HEK293 (cell line): ENCODE data around the gene TK1.

Experiments used
- CTCF ChIA-PET: fragments of 350-600 bp; formaldehyde crosslinking; extraction: SDS; loops from one replicate; lab custom pipeline; 2021; ENCODE audit warnings: antibody characterized with exemption; lab: Yijun Ruan, JAX
- POLR2A ChIA-PET: fragments of 300-600 bp; formaldehyde crosslinking; extraction: SDS; loops from one replicate; lab custom pipeline; 2020; ENCODE audit warnings: antibody characterized with exemption, inconsistent platforms; lab: Yijun Ruan, JAX
- H3K27ac ChIP-seq: fragments of 200-500 bp; sonication (Bioruptor generic); 2 replicates; pipeline ENCODE4 v1.5.1; 2014; ENCODE audit warnings: low read depth, low read length, control low read depth, inconsistent platforms; ENCODE audit errors: extremely low read depth
- H3K36me3 ChIP-seq, 2 experiments: fragments of 200-500 bp in 1 of 2; sonication (Bioruptor generic) in 1 of 2; 1 replicate in 1 of 2; 2 replicates in 1 of 2; pipeline ENCODE4 v1.5.1; 2014 to 2017; ENCODE audit warnings: inconsistent platforms in 2 of 2, low read length in 2 of 2; ENCODE audit not compliant: control insufficient read depth in 2 of 2, insufficient read depth in 1 of 2
- H3K4me1 ChIP-seq: fragments of 200-500 bp; sonication (Bioruptor generic); 2 replicates; pipeline ENCODE4 v1.5.1; 2014; ENCODE audit warnings: mild to moderate bottlenecking, low read length, inconsistent platforms; ENCODE audit not compliant: control insufficient read depth, insufficient read depth
- H3K4me3 ChIP-seq: 2 replicates; pipeline ENCODE4 v1.5.1; 2011; ENCODE audit warnings: low read depth, mild to moderate bottlenecking, control low read depth, low read length, moderate library complexity
- H3K9me3 ChIP-seq: fragments of 200-500 bp; sonication (Bioruptor generic); 2 replicates; pipeline ENCODE4 v1.5.1; 2014; ENCODE audit warnings: low read depth, low read length, inconsistent platforms; ENCODE audit not compliant: control insufficient read depth, insufficient read depth
- GLIS1 ChIP-seq: fragments of 450-650 bp; formaldehyde crosslinking; IDR thresholded peaks from 2 replicates; pipeline ENCODE4 v1.5.1; 2016; ENCODE audit warnings: missing biosample characterization, missing genetic modification characterization
- KLF1 ChIP-seq: fragments of 450-650 bp; formaldehyde crosslinking; IDR thresholded peaks from 2 replicates; pipeline ENCODE4 v1.5.1; 2016; ENCODE audit warnings: missing biosample characterization, missing genetic modification characterization
- MYNN ChIP-seq: fragments of 450-650 bp; formaldehyde crosslinking; IDR thresholded peaks from 2 replicates; pipeline ENCODE4 v1.5.1; 2016; ENCODE audit warnings: missing biosample characterization, missing genetic modification characterization, borderline replicate concordance
- YY1 ChIP-seq: fragments of 450-650 bp; formaldehyde crosslinking; IDR thresholded peaks from 2 replicates; pipeline ENCODE4 v1.5.1; 2018; ENCODE audit warnings: missing biosample characterization, missing genetic modification characterization
- ZBTB17 ChIP-seq: fragments of 450-650 bp; formaldehyde crosslinking; IDR thresholded peaks from 2 replicates; pipeline ENCODE4 v1.5.1; 2016; ENCODE audit warnings: missing biosample characterization, missing genetic modification characterization
- ZFHX2 ChIP-seq: fragments of 450-650 bp; formaldehyde crosslinking; conservative IDR thresholded peaks from 2 replicates; pipeline ENCODE4 v1.5.1; 2016; ENCODE audit warnings: missing biosample characterization, missing genetic modification characterization
- ZNF121 ChIP-seq: fragments of 450-650 bp; formaldehyde crosslinking; IDR thresholded peaks from 2 replicates; pipeline ENCODE4 v1.5.1; 2016; ENCODE audit warnings: missing biosample characterization, missing genetic modification characterization
- ZNF169 ChIP-seq: fragments of 450-650 bp; formaldehyde crosslinking; IDR thresholded peaks from 2 replicates; pipeline ENCODE4 v1.5.1; 2016; ENCODE audit warnings: missing biosample characterization, missing genetic modification characterization
- ZNF266 ChIP-seq: fragments of 450-650 bp; formaldehyde crosslinking; IDR thresholded peaks from 2 replicates; pipeline ENCODE4 v1.5.1; 2016; ENCODE audit warnings: missing biosample characterization, missing genetic modification characterization, low read depth
- ZNF341 ChIP-seq: fragments of 450-650 bp; formaldehyde crosslinking; IDR thresholded peaks from 2 replicates; pipeline ENCODE4; 2016; ENCODE audit warnings: low read depth, missing biosample characterization, missing genetic modification characterization
- ZNF354C ChIP-seq: fragments of 450-650 bp; formaldehyde crosslinking; IDR thresholded peaks from 2 replicates; pipeline ENCODE4 v1.5.1; 2016; ENCODE audit warnings: missing biosample characterization, missing genetic modification characterization, low read depth, borderline replicate concordance
- ZNF433 ChIP-seq: fragments of 450-650 bp; formaldehyde crosslinking; IDR thresholded peaks from 2 replicates; pipeline ENCODE4 v1.5.1; 2016; ENCODE audit warnings: missing biosample characterization, missing genetic modification characterization, low read depth
- ZNF501 ChIP-seq: fragments of 450-650 bp; formaldehyde crosslinking; IDR thresholded peaks from 2 replicates; pipeline ENCODE4 v1.5.1; 2016; ENCODE audit warnings: missing biosample characterization, missing genetic modification characterization
- ZNF510 ChIP-seq: fragments of 450-650 bp; formaldehyde crosslinking; IDR thresholded peaks from 2 replicates; pipeline ENCODE4 v1.5.1; 2018; ENCODE audit warnings: mild to moderate bottlenecking, missing genetic modification characterization, missing biosample characterization; ENCODE audit not compliant: insufficient replicate concordance
- ZNF530 ChIP-seq: fragments of 450-650 bp; formaldehyde crosslinking; IDR thresholded peaks from 2 replicates; pipeline ENCODE4 v1.5.1; 2016; ENCODE audit warnings: low read depth, missing biosample characterization, missing genetic modification characterization
- ZNF549 ChIP-seq: fragments of 450-650 bp; IDR thresholded peaks from 2 replicates; pipeline ENCODE4 v1.5.1; 2018; ENCODE audit warnings: missing biosample characterization, missing genetic modification characterization, mild to moderate bottlenecking, inconsistent platforms, moderate library complexity
- ZNF629 ChIP-seq: fragments of 450-650 bp; formaldehyde crosslinking; IDR thresholded peaks from 2 replicates; pipeline ENCODE4 v1.5.1; 2017; ENCODE audit warnings: missing biosample characterization, missing genetic modification characterization
- TF ChIP-seq, protein P1 (sequence below): fragments of 450-650 bp; formaldehyde crosslinking; IDR thresholded peaks from 2 replicates; pipeline ENCODE4 v1.5.1; 2016; ENCODE audit warnings: missing biosample characterization, missing genetic modification characterization, low read depth
- TF ChIP-seq, protein P2 (sequence below): fragments of 450-650 bp; formaldehyde crosslinking; IDR thresholded peaks from 2 replicates; pipeline ENCODE4 v1.5.1; 2017; ENCODE audit warnings: missing biosample characterization, missing genetic modification characterization
- TF ChIP-seq, protein P3 (sequence below): fragments of 450-650 bp; formaldehyde crosslinking; IDR thresholded peaks from 2 replicates; pipeline ENCODE4 v1.5.1; 2016; ENCODE audit warnings: missing biosample characterization, missing genetic modification characterization
- TF ChIP-seq, protein P4 (sequence below): sonication (generic); formaldehyde crosslinking; IDR thresholded peaks from 2 replicates; pipeline ENCODE4 v1.8.1; 2022; ENCODE audit warnings: mild to moderate bottlenecking, moderate library complexity, missing genetic modification reagents

Gene TK1

DNA sequence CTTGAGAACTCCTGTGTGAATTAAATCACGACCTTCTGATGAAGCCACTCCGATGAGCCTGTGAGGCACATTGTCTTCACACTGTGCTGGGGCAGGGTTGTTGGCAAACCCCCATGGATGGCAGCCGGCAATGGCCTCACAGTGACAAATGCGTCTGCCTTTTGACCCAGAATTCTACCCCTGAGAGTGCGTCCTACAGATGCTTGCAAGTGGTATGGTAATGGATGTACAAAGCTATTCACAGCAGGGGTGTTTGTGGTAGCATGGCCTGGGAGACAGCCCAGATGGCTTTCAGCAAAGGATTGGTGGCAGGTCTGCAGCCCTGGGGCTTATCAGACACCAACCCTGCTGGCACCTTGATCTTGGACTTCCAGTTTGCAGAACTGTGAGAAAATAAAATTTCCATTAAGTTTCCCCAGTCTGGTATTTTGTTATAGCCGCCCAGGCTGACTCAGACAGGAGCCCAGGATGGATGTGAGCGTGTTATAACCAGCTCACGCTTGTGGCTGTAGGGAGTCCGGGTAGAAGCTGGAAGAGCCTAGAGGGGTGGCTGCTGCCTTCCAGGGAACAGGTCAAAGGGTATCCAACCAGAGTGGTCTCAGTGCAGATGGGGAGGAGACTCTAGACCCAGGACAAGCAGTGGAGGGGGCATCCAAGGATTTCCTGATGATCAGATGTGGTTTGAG is 10.4 kb upstream of the TK1 start (continued):
- TF ChIP-seq, protein P1, sequence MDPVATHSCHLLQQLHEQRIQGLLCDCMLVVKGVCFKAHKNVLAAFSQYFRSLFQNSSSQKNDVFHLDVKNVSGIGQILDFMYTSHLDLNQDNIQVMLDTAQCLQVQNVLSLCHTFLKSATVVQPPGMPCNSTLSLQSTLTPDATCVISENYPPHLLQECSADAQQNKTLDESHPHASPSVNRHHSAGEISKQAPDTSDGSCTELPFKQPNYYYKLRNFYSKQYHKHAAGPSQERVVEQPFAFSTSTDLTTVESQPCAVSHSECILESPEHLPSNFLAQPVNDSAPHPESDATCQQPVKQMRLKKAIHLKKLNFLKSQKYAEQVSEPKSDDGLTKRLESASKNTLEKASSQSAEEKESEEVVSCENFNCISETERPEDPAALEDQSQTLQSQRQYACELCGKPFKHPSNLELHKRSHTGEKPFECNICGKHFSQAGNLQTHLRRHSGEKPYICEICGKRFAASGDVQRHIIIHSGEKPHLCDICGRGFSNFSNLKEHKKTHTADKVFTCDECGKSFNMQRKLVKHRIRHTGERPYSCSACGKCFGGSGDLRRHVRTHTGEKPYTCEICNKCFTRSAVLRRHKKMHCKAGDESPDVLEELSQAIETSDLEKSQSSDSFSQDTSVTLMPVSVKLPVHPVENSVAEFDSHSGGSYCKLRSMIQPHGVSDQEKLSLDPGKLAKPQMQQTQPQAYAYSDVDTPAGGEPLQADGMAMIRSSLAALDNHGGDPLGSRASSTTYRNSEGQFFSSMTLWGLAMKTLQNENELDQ (tag by site-specific recombination) = no peak
- no peak for TF ChIP-seq KLF1
- peak; percentile 87 for TF ChIP-seq ZNF341 (tag by site-specific recombination)
- no peak for TF ChIP-seq ZNF433 (tag by site-specific recombination)
- TF ChIP-seq, all 188 proteins: peak for 3

DNA sequence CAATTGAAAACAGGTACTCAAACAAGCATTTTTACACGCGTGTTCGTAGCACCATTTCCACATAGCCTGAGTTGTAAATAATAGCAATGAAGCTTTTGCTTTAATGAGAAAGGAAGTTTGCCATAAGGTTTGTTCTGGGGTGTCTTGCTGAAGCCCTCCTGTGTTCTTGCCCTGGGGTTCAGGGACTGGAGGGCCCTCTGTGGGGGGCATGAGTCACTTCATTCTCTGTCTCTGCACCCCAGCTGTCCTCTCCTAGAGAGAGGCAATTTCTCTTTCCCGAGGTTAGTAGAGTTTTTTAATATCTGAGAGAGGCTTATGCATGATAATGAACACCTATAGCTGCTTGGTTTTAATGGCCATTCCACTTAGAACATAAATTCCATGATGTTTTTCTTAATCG is 9.9 kb upstream of the TK1 start:
- POLR2A ChIA-PET = interaction anchor here (1.5 to 2.1 kb wide), 2 partner anchors 10 to 24 kb away, joined by 4 to 8 read pairs; partner anchors contain the start of genes AFMID and TK1
- CTCF ChIA-PET = interaction anchor here (0.7 kb wide), 1 partner anchor 75 kb away, joined by 3 read pairs; no protein-coding TSS in a partner anchor
- peaks cover 27 to 51% of the 10 kb centered on the region in 2 experiments for H3K36me3 ChIP-seq
- no peaks in the 10 kb centered on the region for H3K4me1 ChIP-seq
- no peak overlapping the region for H3K27ac ChIP-seq
- no peaks in the 10 kb centered on the region for H3K9me3 ChIP-seq
- TF ChIP-seq GLIS1 (tag by site-specific recombination) (peak; percentile 93), ZFHX2 (tag by site-specific recombination) (no peak)
- H3K4me3 ChIP-seq = no peak overlapping the region

DNA sequence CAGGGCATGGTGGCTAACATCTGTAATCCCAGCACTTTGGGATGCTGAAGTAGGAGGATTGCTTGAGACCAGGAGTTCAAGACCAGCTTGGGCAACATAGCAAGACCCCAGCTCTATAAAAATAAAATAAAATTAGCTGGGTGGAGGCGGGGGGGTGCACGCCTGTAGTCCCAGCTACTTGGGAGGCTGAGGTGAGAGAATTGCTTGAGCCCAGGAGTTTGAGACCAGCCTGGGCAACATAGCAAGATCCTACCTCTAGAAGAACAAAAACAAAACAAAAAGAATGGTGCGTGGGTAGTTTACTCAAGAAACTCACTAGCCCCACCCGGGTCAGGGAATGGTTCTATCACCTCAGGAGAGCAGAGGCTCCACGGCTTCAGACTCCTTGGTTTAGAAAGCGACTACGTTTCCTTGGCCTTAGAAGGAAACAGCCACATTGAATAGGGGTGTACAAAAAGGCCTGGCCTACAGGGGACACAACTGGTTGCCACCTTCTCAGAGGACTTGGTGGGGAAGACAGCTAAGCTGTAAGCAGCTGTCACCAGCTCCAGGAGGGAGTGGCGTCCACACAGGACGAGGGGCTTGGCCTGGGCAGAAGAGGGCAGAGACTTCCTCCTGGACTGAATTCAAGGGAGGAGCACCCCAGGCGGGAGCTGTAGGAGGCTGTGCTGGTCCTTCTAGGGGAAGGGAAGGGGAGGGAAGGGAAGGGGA is 716 bp downstream of the TK1 start:
- H3K27ac ChIP-seq = no peak overlapping the region
- CTCF ChIA-PET = interaction anchor here (0.6 to 7.8 kb wide), 23 partner anchors 11 to 1268 kb away, joined by 3 to 94 read pairs (median 4); no protein-coding TSS in a partner anchor
- peaks cover 18 to 53% of the 10 kb centered on the region in 2 experiments; a peak in 2 of 3 replicates for H3K36me3 ChIP-seq
- peaks cover 2% of the 10 kb centered on the region for H3K4me1 ChIP-seq
- POLR2A ChIA-PET = interaction anchor here (0.6 to 3.2 kb wide), 33 partner anchors 11 to 889 kb away, joined by 3 to 48 read pairs (median 6); partner anchors contain the start of genes BIRC5, ENGASE, SYNGR2 and TNRC6C
- no peak for TF ChIP-seq ZNF510 (tag by site-specific recombination)
- no peak for TF ChIP-seq ZFHX2 (tag by site-specific recombination)
- no peak for TF ChIP-seq ZNF549
- no peak for TF ChIP-seq ZNF629 (tag by site-specific recombination)
- TF ChIP-seq ZNF121 (tag by site-specific recombination) = peak; percentile 99
- TF ChIP-seq, protein P2, sequence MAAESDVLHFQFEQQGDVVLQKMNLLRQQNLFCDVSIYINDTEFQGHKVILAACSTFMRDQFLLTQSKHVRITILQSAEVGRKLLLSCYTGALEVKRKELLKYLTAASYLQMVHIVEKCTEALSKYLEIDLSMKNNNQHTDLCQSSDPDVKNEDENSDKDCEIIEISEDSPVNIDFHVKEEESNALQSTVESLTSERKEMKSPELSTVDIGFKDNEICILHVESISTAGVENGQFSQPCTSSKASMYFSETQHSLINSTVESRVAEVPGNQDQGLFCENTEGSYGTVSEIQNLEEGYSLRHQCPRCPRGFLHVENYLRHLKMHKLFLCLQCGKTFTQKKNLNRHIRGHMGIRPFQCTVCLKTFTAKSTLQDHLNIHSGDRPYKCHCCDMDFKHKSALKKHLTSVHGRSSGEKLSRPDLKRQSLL (tag by site-specific recombination) = no peak
- no peaks in the 10 kb centered on the region for H3K9me3 ChIP-seq
- H3K4me3 ChIP-seq = peak overlapping the region; percentile 48

DNA sequence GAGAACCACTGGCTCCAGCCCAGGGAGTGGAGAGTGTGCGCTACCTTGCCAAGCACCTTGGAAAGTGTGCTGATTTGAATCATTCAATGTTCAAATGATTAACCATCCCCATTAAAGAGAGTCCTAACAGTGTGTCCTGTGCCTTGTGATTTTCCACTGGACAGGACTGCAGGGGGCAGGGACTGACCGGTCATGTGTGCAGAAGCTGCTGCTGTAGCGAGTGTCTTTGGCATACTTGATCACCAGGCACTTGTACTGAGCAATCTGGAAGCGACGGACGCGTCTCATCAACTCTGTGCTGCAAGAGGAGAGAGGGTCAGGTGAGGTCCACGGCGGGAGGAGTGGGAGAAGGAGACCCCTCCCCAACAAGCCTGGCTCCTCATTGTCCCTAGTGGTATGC is 2.0 kb downstream of the TK1 start:
- H3K4me3 ChIP-seq = no peak overlapping the region
- H3K9me3 ChIP-seq = no peaks in the 10 kb centered on the region
- peaks cover 2% of the 10 kb centered on the region for H3K4me1 ChIP-seq
- CTCF ChIA-PET = interaction anchor here (2.4 to 7.8 kb wide), 3 partner anchors 10 to 72 kb away, joined by 13 to 94 read pairs (median 16); no protein-coding TSS in a partner anchor
- H3K27ac ChIP-seq = no peak overlapping the region
- POLR2A ChIA-PET = interaction anchor here (0.8 to 2.0 kb wide), 4 partner anchors 12 to 66 kb away, joined by 3 to 8 read pairs (median 4); no protein-coding TSS in a partner anchor
- H3K36me3 ChIP-seq = peaks cover 28 to 55% of the 10 kb centered on the region in 2 experiments
- TF ChIP-seq ZBTB17 (tag by site-specific recombination) = no peak
- TF ChIP-seq, protein P3, sequence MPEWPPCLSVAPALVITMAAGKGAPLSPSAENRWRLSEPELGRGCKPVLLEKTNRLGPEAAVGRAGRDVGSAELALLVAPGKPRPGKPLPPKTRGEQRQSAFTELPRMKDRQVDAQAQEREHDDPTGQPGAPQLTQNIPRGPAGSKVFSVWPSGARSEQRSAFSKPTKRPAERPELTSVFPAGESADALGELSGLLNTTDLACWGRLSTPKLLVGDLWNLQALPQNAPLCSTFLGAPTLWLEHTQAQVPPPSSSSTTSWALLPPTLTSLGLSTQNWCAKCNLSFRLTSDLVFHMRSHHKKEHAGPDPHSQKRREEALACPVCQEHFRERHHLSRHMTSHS (tag by site-specific recombination) = no peak
- TF ChIP-seq ZNF266 = no peak
- TF ChIP-seq MYNN (tag by site-specific recombination) = no peak
- TF ChIP-seq ZNF501 (tag by site-specific recombination) = no peak
- TF ChIP-seq, protein P4, sequence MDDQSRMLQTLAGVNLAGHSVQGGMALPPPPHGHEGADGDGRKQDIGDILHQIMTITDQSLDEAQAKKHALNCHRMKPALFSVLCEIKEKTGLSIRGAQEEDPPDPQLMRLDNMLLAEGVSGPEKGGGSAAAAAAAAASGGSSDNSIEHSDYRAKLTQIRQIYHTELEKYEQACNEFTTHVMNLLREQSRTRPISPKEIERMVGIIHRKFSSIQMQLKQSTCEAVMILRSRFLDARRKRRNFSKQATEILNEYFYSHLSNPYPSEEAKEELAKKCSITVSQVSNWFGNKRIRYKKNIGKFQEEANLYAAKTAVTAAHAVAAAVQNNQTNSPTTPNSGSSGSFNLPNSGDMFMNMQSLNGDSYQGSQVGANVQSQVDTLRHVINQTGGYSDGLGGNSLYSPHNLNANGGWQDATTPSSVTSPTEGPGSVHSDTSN (CRISPR knock-in tag) = no peak
- no peak for TF ChIP-seq YY1 (tag by site-specific recombination)
- no peak for TF ChIP-seq ZNF354C
- TF ChIP-seq ZNF530 = no peak
- no peak for TF ChIP-seq ZNF169 (tag by site-specific recombination)
